ENCODE results near the gene FGFBP1. TPM values are rescaled to one million over a fixed set of nuclear protein-coding genes. Genes with fewer than 3 reads are reported as not detected.

FGFBP1 gene
- total RNA-seq, 4 donors from 2014 or later = 0.27 to 19.2 (median 0.97) TPM

DNA sequence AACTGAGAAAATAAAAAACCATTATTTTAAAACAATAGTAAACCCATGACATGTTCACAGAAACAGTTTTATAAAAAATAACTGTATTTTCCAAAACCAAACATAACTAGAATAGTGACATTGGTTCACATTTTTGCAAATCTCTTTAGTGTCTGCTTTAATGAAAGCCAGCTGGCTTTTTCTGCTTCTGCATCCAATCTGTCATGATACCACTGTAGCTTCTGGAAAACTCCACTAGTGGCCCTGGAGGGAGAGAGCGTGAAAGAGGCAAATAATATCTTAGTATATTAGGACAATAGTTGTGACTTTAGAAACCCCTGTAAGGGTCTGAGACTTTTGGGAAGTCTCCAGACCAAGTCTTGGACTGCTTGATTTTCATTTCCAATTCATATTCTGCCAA lies 31.1 kb downstream of the FGFBP1 start:
- H3K27ac ChIP-seq = peak overlapping the region in 1 of 4 donors; percentile 26
- no peaks in the 10 kb centered on the region for H3K9me3 ChIP-seq
- no peak for ATAC-seq
- peaks cover 4% of the 10 kb centered on the region for H3K27me3 ChIP-seq
- TF ChIP-seq, protein P1, sequence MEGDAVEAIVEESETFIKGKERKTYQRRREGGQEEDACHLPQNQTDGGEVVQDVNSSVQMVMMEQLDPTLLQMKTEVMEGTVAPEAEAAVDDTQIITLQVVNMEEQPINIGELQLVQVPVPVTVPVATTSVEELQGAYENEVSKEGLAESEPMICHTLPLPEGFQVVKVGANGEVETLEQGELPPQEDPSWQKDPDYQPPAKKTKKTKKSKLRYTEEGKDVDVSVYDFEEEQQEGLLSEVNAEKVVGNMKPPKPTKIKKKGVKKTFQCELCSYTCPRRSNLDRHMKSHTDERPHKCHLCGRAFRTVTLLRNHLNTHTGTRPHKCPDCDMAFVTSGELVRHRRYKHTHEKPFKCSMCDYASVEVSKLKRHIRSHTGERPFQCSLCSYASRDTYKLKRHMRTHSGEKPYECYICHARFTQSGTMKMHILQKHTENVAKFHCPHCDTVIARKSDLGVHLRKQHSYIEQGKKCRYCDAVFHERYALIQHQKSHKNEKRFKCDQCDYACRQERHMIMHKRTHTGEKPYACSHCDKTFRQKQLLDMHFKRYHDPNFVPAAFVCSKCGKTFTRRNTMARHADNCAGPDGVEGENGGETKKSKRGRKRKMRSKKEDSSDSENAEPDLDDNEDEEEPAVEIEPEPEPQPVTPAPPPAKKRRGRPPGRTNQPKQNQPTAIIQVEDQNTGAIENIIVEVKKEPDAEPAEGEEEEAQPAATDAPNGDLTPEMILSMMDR (IDR thresholded peaks at IDR 0.05) = no peak
- 31 to 55% methylated on average over 1 of the region's 1 CpG for WGBS, 2 donors (ENCODE audit: low coverage in 1 of 2)
- H3K36me3 ChIP-seq = no peaks in the 10 kb centered on the region
- H3K4me1 ChIP-seq = peaks cover 0 to 6% (median 0%) of the 10 kb centered on the region in 3 donors
- H3K4me3 ChIP-seq = no peak overlapping the region

DNA sequence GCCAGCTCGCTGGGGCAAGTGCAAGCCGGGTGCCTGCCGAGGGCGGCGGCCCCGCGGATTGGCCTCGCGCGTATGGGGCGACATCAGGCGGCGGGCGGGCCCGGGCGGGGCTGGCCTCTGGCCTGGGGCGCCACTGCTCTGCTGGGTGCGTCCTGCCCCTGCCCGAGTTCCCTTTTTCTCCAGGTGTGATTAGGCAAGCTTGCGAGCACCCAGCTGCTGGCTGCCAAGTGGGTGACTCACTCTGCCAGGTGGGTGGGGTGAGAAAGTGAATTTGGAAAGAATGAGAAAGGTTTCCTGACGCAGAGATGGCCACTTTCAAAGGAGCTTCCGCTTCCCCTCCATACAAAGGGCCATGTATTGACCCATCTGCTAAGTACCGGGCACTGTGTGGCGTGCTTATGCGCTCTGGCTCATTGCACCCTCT lies 32.5 kb downstream of the FGFBP1 start:
- ATAC-seq = no peak
- H3K27ac ChIP-seq = no peak overlapping the region
- TF ChIP-seq POLR2A (IDR thresholded peaks at IDR 0.05) (no peak), POLR2AphosphoS5 (IDR thresholded peaks at IDR 0.05) (no peak), EP300 (IDR thresholded peaks at IDR 0.05) (no peak)
- TF ChIP-seq, protein P1 (IDR thresholded peaks at IDR 0.05) = no peak
- H3K9me3 ChIP-seq = no peaks in the 10 kb centered on the region
- H3K36me3 ChIP-seq = no peaks in the 10 kb centered on the region
- no peak overlapping the region for H3K4me3 ChIP-seq
- H3K27me3 ChIP-seq = peaks cover 4% of the 10 kb centered on the region
- 80 to 81% methylated on average over 3 to 5 of the region's 25 CpGs for WGBS, 2 donors (ENCODE audit: low coverage in 1 of 2)
- H3K4me1 ChIP-seq = peaks cover 0 to 6% (median 0%) of the 10 kb centered on the region in 3 donors

DNA sequence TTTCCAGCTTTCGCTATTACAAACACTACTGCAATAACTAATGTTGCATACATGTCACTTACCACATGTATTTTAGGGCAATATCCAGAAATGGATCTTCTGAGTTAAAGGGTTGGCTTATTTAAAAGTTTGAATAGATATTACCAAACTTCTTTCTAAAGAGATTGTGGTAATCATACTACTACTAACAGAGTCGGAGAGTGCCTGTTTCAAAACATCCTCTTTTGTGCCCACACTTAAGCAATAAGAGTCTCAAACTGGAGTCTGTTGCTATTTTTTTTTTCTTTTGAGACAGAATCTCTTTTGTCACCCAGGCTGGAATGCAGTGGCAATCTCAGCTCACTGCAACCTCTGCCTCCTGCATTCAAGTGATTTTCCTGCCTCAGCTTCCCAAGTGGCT lies 35.8 kb downstream of the FGFBP1 start:
- Histone ChIP-seq H3K27me3 (peaks cover 4% of the 10 kb centered on the region), H3K4me3 (no peak overlapping the region), H3K36me3 (no peaks in the 10 kb centered on the region), H3K4me1 (peaks cover 0 to 9% (median 0%) of the 10 kb centered on the region in 3 donors), H3K27ac (no peak overlapping the region), H3K9me3 (no peaks in the 10 kb centered on the region)
- ATAC-seq = no peak
- TF ChIP-seq POLR2AphosphoS5 (IDR thresholded peaks at IDR 0.05) (no peak), POLR2A (IDR thresholded peaks at IDR 0.05) (no peak), EP300 (IDR thresholded peaks at IDR 0.05) (no peak)
- TF ChIP-seq, protein P1 (IDR thresholded peaks at IDR 0.05) = no peak
- 78 to 94% methylated on average over 2 of the region's 2 CpGs for WGBS, 2 donors (ENCODE audit: low coverage in 1 of 2)

DNA sequence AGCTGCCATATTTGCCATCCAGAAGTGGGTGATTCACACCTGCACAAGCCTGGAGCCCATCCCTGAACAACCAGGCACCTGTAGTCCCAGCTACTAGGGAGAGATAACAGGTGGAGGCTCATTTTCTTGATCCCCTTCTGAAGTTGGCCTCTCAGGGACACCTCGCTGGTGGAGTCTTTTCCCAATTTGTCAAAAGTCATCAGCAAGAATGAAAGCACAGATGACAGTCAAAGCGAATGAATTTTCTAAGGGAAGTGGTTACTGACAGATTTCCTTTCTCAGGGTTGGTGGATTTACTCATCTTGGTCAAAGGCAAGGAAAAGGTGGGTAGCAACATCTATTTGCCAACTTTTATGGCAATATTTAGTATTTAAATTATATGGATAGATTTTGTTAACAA lies 36.5 kb downstream of the FGFBP1 start:
- Histone ChIP-seq H3K36me3 (no peaks in the 10 kb centered on the region), H3K9me3 (no peaks in the 10 kb centered on the region), H3K27ac (no peak overlapping the region), H3K27me3 (peaks cover 4% of the 10 kb centered on the region), H3K4me3 (no peak overlapping the region), H3K4me1 (peaks cover 0 to 5% (median 0%) of the 10 kb centered on the region in 3 donors)
- 73 to 90% methylated on average over 1 to 2 of the region's 2 CpGs for whole genome bisulfite sequencing, 2 donors (ENCODE audit: low coverage in 1 of 2)
- no peak for ATAC-seq
- no peak for TF ChIP-seq EP300 (IDR thresholded peaks at IDR 0.05)
- TF ChIP-seq POLR2A (IDR thresholded peaks at IDR 0.05) = no peak
- TF ChIP-seq, protein P1 (IDR thresholded peaks at IDR 0.05) = no peak
- TF ChIP-seq POLR2AphosphoS5 (IDR thresholded peaks at IDR 0.05) = no peak

DNA sequence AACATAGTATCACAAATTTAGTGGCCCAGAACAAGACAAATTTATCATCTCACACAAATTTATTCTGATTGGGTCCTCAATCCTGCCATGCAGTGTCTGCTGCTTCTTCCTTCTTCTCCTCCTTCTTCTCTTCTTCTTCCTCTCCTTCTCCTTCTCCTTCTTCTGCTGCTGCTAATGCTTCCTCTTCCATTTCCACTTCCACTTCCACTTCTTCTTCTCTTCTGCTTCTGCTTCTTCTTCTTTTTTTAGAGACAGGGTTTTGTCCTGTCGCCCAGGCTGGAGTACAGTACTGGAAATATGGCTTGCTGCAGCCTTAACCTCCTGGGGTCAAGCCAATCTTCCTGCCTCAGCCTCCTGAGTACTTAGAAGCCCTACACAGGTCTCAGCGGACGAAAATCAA lies 37.5 kb downstream of the FGFBP1 start:
- H3K4me1 ChIP-seq = peaks cover 0 to 5% (median 0%) of the 10 kb centered on the region in 3 donors
- no peak for ATAC-seq
- H3K4me3 ChIP-seq = no peak overlapping the region
- no peak for TF ChIP-seq POLR2AphosphoS5 (IDR thresholded peaks at IDR 0.05)
- TF ChIP-seq, protein P1 (IDR thresholded peaks at IDR 0.05) = no peak
- no peak for TF ChIP-seq EP300 (IDR thresholded peaks at IDR 0.05)
- TF ChIP-seq POLR2A (IDR thresholded peaks at IDR 0.05) = no peak
- WGBS, 2 donors (ENCODE audit: low coverage in 1 of 2) = 73 to 82% methylated on average over 3 of the region's 3 CpGs
- H3K36me3 ChIP-seq = no peaks in the 10 kb centered on the region
- H3K9me3 ChIP-seq = no peaks in the 10 kb centered on the region
- H3K27ac ChIP-seq = no peak overlapping the region
- peaks cover 1% of the 10 kb centered on the region for H3K27me3 ChIP-seq

Data from gastroesophageal sphincter (tissue), 4 donors.